Skeletal muscle cell (primary cell): ENCODE data around the gene FADS2.
A peak's percentile ranks its signal among the peaks of the same experiment; 100 is the strongest.

Experiments used
- DNase-seq: peaks from one replicate; pipeline ENCODE4 v3.0.0-alpha.2; 2010; ENCODE audit warnings: low read depth
- H3K4me3 ChIP-seq: 2 replicates; pipeline ENCODE4 v1.5.1; 2011; ENCODE audit warnings: low read depth, mild to moderate bottlenecking, control low read depth, low read length, moderate library complexity

Gene FADS2

GRCh38 chr11:61794579-61794978, 33.5 kb upstream of the FADS2 start:
- no peak overlapping the region for H3K4me3 ChIP-seq
- no peak for DNase-seq

GRCh38 chr11:61795459-61795858, 32.6 kb upstream of the FADS2 start:
- no peak overlapping the region for H3K4me3 ChIP-seq
- no peak for DNase-seq

GRCh38 chr11:61795876-61796526, 32.1 kb upstream of the FADS2 start:
- H3K4me3 ChIP-seq = no peak overlapping the region
- DNase-seq = no peak

DNA sequence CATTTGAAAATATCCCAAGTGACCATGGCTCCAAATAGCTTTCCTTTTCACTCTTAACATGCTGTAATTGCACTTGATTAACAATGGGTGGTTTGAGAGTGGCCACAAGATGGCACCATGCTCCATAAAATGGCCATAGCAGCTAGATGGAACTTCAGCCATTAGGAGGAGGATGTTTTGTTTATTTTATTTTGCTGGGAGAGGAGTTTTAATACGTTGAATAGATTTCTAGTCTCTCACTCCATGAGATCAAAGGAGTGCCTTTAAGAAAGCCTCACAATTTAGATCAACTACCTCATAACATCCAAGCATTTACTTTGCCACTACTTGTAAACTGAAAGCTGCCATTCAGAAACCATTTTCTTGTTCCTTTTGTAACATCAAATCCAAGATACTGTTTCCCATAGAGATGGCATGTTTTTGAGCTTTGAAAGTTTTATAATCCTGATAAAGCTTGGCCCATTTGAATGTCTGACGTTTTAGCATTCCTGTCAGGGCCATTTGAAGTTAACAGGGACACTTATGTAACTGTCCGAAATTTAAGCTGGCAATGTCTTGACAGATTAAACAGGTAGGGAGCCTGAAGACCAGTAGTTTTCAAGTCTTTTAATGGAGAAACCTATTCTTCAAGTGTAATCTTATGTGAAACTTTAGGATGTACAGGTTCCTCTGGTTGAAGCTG, 30.7 kb upstream of the FADS2 start:
- no peak overlapping the region for H3K4me3 ChIP-seq
- DNase-seq = peak; percentile 49

DNA sequence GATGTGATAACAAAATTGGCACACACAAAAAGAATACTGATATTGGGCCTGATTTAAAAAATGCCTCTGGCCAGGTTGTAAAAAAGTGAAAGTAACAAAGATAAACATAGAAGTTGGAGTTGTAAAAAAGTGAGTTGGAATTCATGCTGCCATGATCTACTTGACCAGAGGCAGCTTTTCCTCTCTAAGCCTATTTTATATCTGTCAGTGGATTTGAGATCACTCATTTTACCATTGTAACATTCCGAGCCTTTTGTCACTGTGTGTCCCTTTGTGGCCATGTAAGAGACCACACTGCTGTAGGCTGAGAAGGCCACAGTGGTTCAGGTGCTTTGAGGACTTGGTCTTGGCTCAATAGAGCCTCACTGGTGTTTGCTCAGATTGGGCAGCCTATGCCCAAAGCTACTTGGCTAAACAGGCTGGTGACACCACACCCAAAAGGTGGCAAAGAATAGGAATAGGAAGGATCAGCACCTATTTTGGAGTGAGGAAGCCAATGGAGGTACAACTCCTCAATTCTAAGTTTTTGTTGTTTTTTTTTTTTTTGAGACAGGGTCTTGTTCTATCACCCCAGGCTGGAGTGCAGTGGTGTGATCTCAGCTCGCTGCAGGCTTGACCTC, 28.3 kb upstream of the FADS2 start:
- no peak overlapping the region for H3K4me3 ChIP-seq
- no peak for DNase-seq

DNA sequence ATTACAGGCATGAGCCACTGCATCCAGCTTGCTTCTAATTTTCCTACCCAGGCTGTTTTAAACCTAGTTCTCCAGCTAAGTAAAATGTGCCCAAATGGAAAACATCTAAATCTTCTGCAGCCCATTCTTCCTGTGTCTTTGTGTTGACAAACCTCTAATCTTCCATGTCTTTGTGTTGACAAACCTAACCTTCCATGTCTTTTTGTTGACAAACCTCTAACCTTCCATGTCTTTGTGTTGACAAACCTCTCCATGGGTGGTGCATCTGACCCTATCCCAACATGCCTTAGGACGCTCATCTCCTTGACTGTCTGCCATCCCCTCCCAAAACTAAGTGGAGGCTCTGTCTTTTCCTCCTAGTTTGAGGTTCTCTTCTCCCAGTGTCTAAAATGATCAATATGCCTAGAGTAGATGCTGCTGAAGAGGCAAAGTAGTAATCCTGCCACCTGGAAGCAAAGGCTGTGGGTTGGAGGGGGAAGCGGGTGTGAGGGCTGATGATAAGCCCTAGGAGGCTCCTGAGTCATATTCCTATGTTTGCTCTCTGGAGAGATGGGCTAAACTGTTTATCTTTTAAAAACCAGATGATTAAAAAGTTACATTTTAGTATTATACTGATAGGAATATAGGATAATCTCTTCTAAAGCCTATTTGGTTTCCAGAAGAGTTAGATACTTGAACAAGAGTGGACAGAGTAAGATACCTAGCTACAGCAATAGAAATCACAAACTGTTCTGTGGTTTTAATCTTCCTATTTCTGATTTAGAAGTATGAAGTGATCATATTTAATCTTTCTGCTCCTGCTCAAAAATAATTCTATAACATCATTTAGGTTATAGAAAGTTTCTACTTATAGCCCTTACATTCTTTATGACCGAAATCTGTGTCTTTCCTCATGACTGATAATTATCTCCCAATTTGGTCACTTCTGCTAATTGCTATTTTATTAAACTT, 27.5 kb upstream of the FADS2 start:
- H3K4me3 ChIP-seq = no peak overlapping the region
- no peak for DNase-seq

GRCh38 chr11:61802605-61803004, 25.5 kb upstream of the FADS2 start:
- H3K4me3 ChIP-seq = no peak overlapping the region
- DNase-seq = no peak

DNA sequence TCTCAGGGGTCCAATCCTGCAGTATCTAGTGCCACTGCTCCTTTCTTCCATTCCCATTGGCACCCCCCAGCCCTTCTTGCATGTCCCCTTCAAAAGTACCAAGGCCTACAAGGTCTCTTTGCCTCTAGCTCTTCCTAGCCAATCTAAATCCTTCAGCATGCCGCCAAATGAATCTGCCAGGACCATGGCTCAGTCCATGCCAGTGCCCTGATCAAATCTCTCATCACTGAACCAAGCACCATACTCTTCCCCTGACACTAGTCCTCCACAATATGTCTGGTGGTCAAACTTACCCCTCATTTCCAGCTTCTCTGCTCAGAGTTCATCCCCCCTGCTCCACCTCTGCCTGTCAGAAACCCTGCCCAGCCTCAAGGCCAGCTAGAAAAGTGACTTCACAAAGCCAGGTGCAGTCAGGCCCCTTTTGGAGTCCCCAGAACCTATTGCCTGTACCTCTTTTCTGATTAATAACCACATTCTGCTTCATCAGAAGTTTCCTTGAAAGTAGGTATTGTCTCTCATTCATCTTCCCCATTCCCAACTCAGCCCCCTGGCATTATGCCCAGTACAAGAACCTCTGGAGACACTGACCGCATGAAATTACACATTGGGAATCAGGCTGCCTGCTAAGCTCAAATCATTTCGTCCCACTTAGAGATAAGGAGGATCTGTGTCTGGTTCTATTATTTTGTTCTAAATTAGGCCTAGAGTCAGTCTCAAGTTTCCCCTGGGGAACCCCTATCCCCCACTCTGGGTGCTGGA, 24.0 kb upstream of the FADS2 start:
- no peak for DNase-seq
- H3K4me3 ChIP-seq = no peak overlapping the region

- no peak for DNase-seq
- no peak overlapping the region for H3K4me3 ChIP-seq
Measured at GRCh38 chr11:61805146-61805545, 23.0 kb upstream of the FADS2 start.

GRCh38 chr11:61806785-61807184, 21.3 kb upstream of the FADS2 start:
- no peak for DNase-seq
- H3K4me3 ChIP-seq = no peak overlapping the region

DNA sequence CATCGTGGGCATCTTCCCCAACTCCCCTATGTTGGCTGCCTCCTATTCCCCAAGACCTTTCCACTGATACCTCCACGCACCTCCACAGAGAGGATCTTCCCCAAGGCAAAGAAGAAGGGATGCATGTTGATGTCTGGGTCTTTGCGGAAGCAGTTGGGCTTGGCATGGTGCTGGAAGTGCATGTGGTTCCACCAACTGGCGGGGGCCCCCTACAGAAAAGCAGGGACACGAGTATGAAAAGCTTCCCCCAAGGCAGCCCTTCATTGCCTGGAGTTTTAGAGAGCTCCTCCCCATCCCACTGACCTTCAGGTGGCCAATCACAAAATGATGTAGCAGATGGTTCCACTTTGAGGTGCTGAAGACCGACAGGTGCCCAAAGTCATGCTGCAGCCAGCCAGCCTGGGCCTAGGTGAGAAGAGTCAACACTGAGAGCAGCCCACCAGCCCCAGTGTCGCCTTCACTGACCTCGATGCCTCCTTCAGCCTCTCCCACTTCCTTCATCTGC, 17.4 kb upstream of the FADS2 start:
- H3K4me3 ChIP-seq = no peak overlapping the region
- DNase-seq = no peak

DNA sequence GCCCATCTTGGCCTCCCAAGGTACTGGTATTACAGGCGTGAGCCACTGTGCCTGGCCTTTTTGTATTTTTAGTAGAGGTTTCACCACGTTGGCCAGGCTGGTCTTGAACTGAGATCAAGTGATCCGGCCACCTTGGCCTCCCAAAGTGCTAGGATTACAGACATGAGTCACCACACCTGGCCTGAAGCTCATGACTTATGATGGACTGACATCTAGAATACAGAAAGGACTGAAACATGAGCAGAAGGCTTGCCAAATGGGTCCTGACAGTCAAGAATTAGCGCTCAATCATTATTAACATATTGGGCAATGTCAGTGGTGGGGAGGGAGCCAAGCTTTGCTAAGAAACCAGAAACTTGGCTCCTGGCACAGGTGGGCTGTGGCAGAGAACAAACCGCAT, 16.3 kb upstream of the FADS2 start:
- DNase-seq = no peak
- H3K4me3 ChIP-seq = no peak overlapping the region

DNA sequence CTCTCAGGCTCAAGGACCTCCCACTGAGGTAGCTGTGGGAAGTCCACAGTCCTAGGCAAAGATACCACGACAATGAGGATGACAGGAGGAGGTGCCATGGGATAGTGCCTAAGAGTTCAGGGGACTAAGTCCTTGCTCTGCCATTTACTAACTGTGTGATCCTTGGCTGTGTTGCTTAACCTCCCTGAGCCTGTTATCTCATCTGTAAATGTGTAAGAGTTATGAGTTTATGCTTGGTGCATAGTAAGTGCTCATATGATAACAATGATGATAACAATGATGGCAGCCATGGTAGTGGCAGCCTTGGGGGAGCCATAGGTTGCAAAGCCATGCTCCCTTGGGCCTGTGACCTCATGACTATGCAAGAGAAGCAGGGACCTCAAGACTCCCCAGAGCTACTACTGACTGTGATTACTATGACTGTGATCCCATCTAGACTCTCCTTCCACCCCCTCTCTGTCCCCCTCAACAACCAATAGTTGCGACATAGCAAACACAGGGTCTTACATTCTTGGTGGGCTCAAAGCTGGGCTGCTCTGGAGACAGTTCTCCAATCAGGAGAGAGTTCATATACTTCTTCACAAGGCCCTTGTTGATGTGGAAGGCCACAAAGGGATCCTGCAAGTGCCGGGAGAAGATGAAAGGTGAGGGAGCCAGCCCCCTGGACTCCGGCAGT, 15.2 kb upstream of the FADS2 start:
- H3K4me3 ChIP-seq = no peak overlapping the region
- no peak for DNase-seq

- peak overlapping the region; percentile 74 for H3K4me3 ChIP-seq
- DNase-seq = no peak
Measured at GRCh38 chr11:61814247-61814957, 13.7 kb upstream of the FADS2 start.

- peak; percentile 91 for DNase-seq
- H3K4me3 ChIP-seq = peak overlapping the region; percentile 74
Measured at GRCh38 chr11:61814958-61815789, 12.9 kb upstream of the FADS2 start.

GRCh38 chr11:61815790-61816735, 12.0 kb upstream of the FADS2 start:
- peak overlapping the region; percentile 74 for H3K4me3 ChIP-seq
- no peak for DNase-seq
